ENCODE results near the gene ANKRD28.

GRCh38 chr3:15800327-15800726, 2.5 kb upstream of the ANKRD28 start:
- no peak for TF ChIP-seq BHLHE40 (IDR thresholded peaks at IDR 0.05; ENCODE audit: borderline replicate concordance)
- TF ChIP-seq SP1 (IDR thresholded peaks at IDR 0.05): no peak
- TF ChIP-seq FOXK2 (IDR thresholded peaks at IDR 0.05): no peak
- TF ChIP-seq ZNF384 (IDR thresholded peaks at IDR 0.05): no peak
- TF ChIP-seq, protein P1, sequence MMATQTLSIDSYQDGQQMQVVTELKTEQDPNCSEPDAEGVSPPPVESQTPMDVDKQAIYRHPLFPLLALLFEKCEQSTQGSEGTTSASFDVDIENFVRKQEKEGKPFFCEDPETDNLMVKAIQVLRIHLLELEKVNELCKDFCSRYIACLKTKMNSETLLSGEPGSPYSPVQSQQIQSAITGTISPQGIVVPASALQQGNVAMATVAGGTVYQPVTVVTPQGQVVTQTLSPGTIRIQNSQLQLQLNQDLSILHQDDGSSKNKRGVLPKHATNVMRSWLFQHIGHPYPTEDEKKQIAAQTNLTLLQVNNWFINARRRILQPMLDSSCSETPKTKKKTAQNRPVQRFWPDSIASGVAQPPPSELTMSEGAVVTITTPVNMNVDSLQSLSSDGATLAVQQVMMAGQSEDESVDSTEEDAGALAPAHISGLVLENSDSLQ (IDR thresholded peaks at IDR 0.05): no peak
- no peak for TF ChIP-seq FOXA1 (IDR thresholded peaks at IDR 0.05)

Data from HEK293T (cell line).